OCI-LY7 (cell line): ENCODE results near the gene NEMF. TPM values are rescaled to one million over a fixed set of nuclear protein-coding genes. Genes with fewer than 3 reads are reported as not detected.
"Not testable (repeated sequence)": the region's sequence is repeated elsewhere in the genome, so short reads cannot be mapped to it uniquely, and the experiment has no call there.

Source experiments
- BruUV-seq: library from RNA; stranded (reverse); fragments of 400-500 nt; replicated peaks from 2 replicates; lab custom pipeline; 2021; lab: Mats Ljungman, UMichigan
- CTCF ChIA-PET: fragments of 300-600 bp; sonication (Branson Sonifier 250); formaldehyde crosslinking; loops from one replicate; lab custom pipeline; 2022; ENCODE audit warnings: antibody characterized with exemption; ENCODE audit not compliant: unreplicated experiment; lab: Charles Lee
- POLR2A ChIA-PET: fragments of 300-600 bp; sonication (Branson Sonifier 250); formaldehyde crosslinking; loops from one replicate; lab custom pipeline; 2022; ENCODE audit warnings: antibody characterized with exemption; lab: Charles Lee
- DNase-seq: peaks from one replicate; pipeline ENCODE4 v3.0.0-alpha.2; 2015; ENCODE audit warnings: low spot score
- H2AFZ ChIP-seq: fragments of 200-600 bp; sonication (generic), shearing (Covaris generic); 2 replicates; pipeline ENCODE4 v1.6.1; 2014; ENCODE audit warnings: mild to moderate bottlenecking, antibody characterized with exemption, low read length, moderate library complexity
- H3K27ac ChIP-seq: fragments of 200-600 bp; sonication (generic); 2 replicates; pipeline ENCODE4 v1.5.1; 2014; ENCODE audit warnings: mixed run types, low read depth, mild to moderate bottlenecking, moderate library complexity, low read length, inconsistent platforms; ENCODE audit not compliant: poor library complexity, severe bottlenecking
- H3K36me3 ChIP-seq: fragments of 200-600 bp; sonication (generic); 2 replicates; pipeline ENCODE4 v1.6.1; 2014; ENCODE audit warnings: mild to moderate bottlenecking, antibody characterized with exemption, low read length, moderate library complexity, mixed read lengths; ENCODE audit not compliant: insufficient read depth
- H3K4me1 ChIP-seq: fragments of 200-600 bp; sonication (generic); 2 replicates; pipeline ENCODE4 v1.5.1; 2014; ENCODE audit warnings: mild to moderate bottlenecking, low read length; ENCODE audit not compliant: insufficient read depth, poor library complexity, severe bottlenecking
- H3K4me2 ChIP-seq: fragments of 200-600 bp; sonication (generic); 2 replicates; pipeline ENCODE4 v1.6.1; 2014; ENCODE audit warnings: mild to moderate bottlenecking, low read length
- H3K4me3 ChIP-seq: fragments of 200-600 bp; sonication (generic); 2 replicates; pipeline ENCODE4 v1.5.1; 2014; ENCODE audit warnings: mild to moderate bottlenecking, low read depth, low read length; ENCODE audit not compliant: poor library complexity, severe bottlenecking
- H3K79me2 ChIP-seq: fragments of 200-600 bp; sonication (generic); 2 replicates; pipeline ENCODE4 v1.6.1; 2016; ENCODE audit warnings: low read depth, mild to moderate bottlenecking, low read length, moderate library complexity, mixed read lengths; ENCODE audit not compliant: insufficient read depth
- H3K9me2 ChIP-seq: fragments of 200-600 bp; sonication (generic); 2 replicates; pipeline ENCODE4 v1.6.1; 2016; ENCODE audit warnings: mild to moderate bottlenecking, low read length, mixed read lengths; ENCODE audit not compliant: insufficient read depth
- H3K9me3 ChIP-seq: fragments of 200-600 bp; sonication (generic); 2 replicates; pipeline ENCODE4 v1.6.1; 2014; ENCODE audit warnings: mild to moderate bottlenecking, mixed run types, low read length, mixed read lengths
- H4K20me1 ChIP-seq: fragments of 200-600 bp; sonication (generic); 2 replicates; pipeline ENCODE4 v1.6.1; 2014; ENCODE audit warnings: mild to moderate bottlenecking, antibody characterized with exemption, low read length, moderate library complexity, mixed read lengths; ENCODE audit not compliant: insufficient read depth
- CTCF ChIP-seq: fragments of 200-600 bp; sonication (generic); conservative IDR thresholded peaks from 2 replicates; pipeline ENCODE4 v1.5.1; 2014; ENCODE audit warnings: mild to moderate bottlenecking, antibody characterized with exemption, low read length, moderate library complexity, mixed read lengths
- EZH2phosphoT487 ChIP-seq: fragments of 200-600 bp; sonication (generic); IDR thresholded peaks from 2 replicates; pipeline ENCODE4 v1.6.1; 2018; ENCODE audit warnings: low read depth, borderline replicate concordance, mild to moderate bottlenecking, mixed run types, antibody characterized with exemption, low read length, moderate library complexity, mixed read lengths
- intact Hi-C: fragments of 100-400 bp; cut with micrococcal nuclease; formaldehyde crosslinking; loops from one replicate; pipeline ENCODE4 v1.10.0; 2022; ENCODE audit not compliant: unreplicated experiment
- total RNA-seq, 2 experiments: library from RNA; depleted of rRNA in 1 of 2; stranded (reverse); fragments of >200 nt in 1 of 2; shearing (Covaris generic) in 1 of 2; gene quantifications; 2 replicates each; pipeline ENCODE4 v1.2.3, GENCODE V29; 2014 to 2022

Gene NEMF
- total RNA-seq, 2 experiments from 2014 or later: 63.2 to 79.4 TPM

GRCh38 chr14:49774106-49774505, 78.5 kb downstream of the NEMF start:
- no TSS peak for BruUV-seq
- no peak overlapping the region for H3K4me3 ChIP-seq
- no peak for DNase-seq
- peaks cover 7% of the 10 kb centered on the region; the same call in 1 of the 2 replicates for H4K20me1 ChIP-seq
- CTCF ChIA-PET: no interaction called here
- H3K36me3 ChIP-seq: peaks cover 57% of the 10 kb centered on the region
- no peak overlapping the region for H2AFZ ChIP-seq
- intact Hi-C loops: no loop called here
- no peaks in the 10 kb centered on the region for H3K9me2 ChIP-seq
- peaks cover 19% of the 10 kb centered on the region for H3K4me1 ChIP-seq
- POLR2A ChIA-PET: no interaction called here
- TF ChIP-seq EZH2phosphoT487 (no peak), CTCF (no peak)
- no peaks in the 10 kb centered on the region for H3K9me3 ChIP-seq
- H3K27ac ChIP-seq: no peak overlapping the region
- H3K4me2 ChIP-seq: no peak overlapping the region
- peaks cover 16% of the 10 kb centered on the region for H3K79me2 ChIP-seq

- H4K20me1 ChIP-seq, H3K9me2 ChIP-seq, H3K4me3 ChIP-seq, H3K4me2 ChIP-seq, BruUV-seq, CTCF ChIA-PET, H2AFZ ChIP-seq, intact Hi-C loops, H3K9me3 ChIP-seq, H3K27ac ChIP-seq, DNase-seq: not testable (repeated sequence)
- POLR2A ChIA-PET: interaction anchor here (0.6 to 1.6 kb wide), 3 partner anchors 13 to 413 kb away, joined by 3 to 9 read pairs (median 5); no protein-coding TSS in a partner anchor
- H3K4me1 ChIP-seq: peaks cover 30% of the 10 kb centered on the region
- peaks cover 22% of the 10 kb centered on the region for H3K79me2 ChIP-seq
- peaks cover 39% of the 10 kb centered on the region for H3K36me3 ChIP-seq
These were observed 80.9 kb downstream of the NEMF start for GRCh38 chr14:49771691-49772090.

GRCh38 chr14:49770212-49770817, 82.3 kb downstream of the NEMF start:
- no peak for TF ChIP-seq CTCF
- no peak for TF ChIP-seq EZH2phosphoT487
- Histone ChIP-seq H2AFZ (no peak overlapping the region), H3K4me3 (peak overlapping the region; percentile 73), H3K4me1 (peaks cover 30% of the 10 kb centered on the region), H4K20me1 (peaks cover 7% of the 10 kb centered on the region; the same call in 1 of the 2 replicates), H3K9me2 (no peaks in the 10 kb centered on the region), H3K79me2 (peaks cover 22% of the 10 kb centered on the region), H3K9me3 (no peaks in the 10 kb centered on the region), H3K36me3 (peaks cover 28% of the 10 kb centered on the region), H3K4me2 (peak overlapping the region; percentile 94), H3K27ac (no peak overlapping the region)
- BruUV-seq: no TSS peak
- POLR2A ChIA-PET: interaction anchor here (0.7 to 2.9 kb wide), 8 partner anchors 11 to 1046 kb away, joined by 3 to 24 read pairs (median 3); no protein-coding TSS in a partner anchor
- CTCF ChIA-PET: no interaction called here
- intact Hi-C loops: no loop called here
- DNase-seq: no peak
